OCI-LY1 (cell line): Measurements from ENCODE around the gene NKX2-2.

Experiments used
- CTCF ChIP-seq: fragments of 200-600 bp; sonication (generic), shearing (Covaris generic); IDR thresholded peaks from 2 replicates; pipeline ENCODE4 v1.5.1; 2017; ENCODE audit warnings: mild to moderate bottlenecking, antibody characterized with exemption, low read length, moderate library complexity, mixed read lengths
- EZH2 ChIP-seq: fragments of 200-600 bp; sonication (generic), shearing (Covaris generic); IDR thresholded peaks from 2 replicates; pipeline ENCODE4 v1.8.0; 2017; ENCODE audit warnings: borderline replicate concordance, mixed run types, mild to moderate bottlenecking, antibody characterized with exemption, low read length, moderate library complexity, mixed read lengths

DNA sequence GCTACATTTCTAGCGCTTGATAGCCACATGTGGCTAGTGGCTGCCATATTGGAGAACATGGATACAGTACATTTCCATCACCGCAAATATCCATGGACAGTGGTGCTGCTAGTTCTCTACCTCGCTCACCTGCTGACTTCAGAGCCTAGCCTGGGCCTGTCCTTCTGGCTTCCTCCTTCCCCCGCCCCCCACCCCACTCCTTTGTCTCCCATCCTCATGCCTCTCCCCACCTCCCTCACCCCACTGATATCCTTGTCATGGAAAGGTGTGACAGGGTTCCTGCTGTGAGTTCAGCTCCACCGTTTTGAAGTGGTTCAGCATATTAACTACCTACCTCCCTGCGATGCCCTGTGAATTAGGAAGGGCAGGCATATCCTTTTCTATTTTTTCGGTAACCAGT lies 14.2 kb downstream of the NKX2-2 start:
- TF ChIP-seq CTCF (no peak), EZH2 (no peak)
